Duodenal mucosa (tissue), 2 donors: ENCODE results near the gene DNASE1L2.

Source experiments
- H3K27ac ChIP-seq: one replicate; pipeline ENCODE4 v1.7.0; 2013; ENCODE audit warnings: low read depth, low read length
- H3K27me3 ChIP-seq, 2 donors: one replicate each; pipeline ENCODE4 v1.7.0; 2013; ENCODE audit warnings: low read length in 2 of 2, control low read depth in 1 of 2; ENCODE audit not compliant: insufficient read depth in 2 of 2, control insufficient read depth in 1 of 2
- H3K36me3 ChIP-seq, 2 donors: one replicate each; pipeline ENCODE4 v1.7.0; 2013; ENCODE audit warnings: low read length in 2 of 2, control low read depth in 1 of 2; ENCODE audit not compliant: insufficient read depth in 2 of 2, control insufficient read depth in 1 of 2
- H3K4me1 ChIP-seq, 2 donors: one replicate each; pipeline ENCODE4 v1.7.0; 2013; ENCODE audit warnings: low read length in 2 of 2, control low read depth in 1 of 2; ENCODE audit not compliant: insufficient read depth in 2 of 2, control insufficient read depth in 1 of 2
- H3K4me3 ChIP-seq, 2 donors: one replicate each; pipeline ENCODE4 v1.7.0; 2013; ENCODE audit warnings: low read length in 2 of 2, low read depth in 1 of 2
- H3K9ac ChIP-seq, 2 donors: one replicate each; pipeline ENCODE4 v1.7.0; 2013; ENCODE audit warnings: low read length in 2 of 2, low read depth in 1 of 2
- H3K9me3 ChIP-seq, 2 donors: one replicate each; pipeline ENCODE4 v1.7.0; 2013; ENCODE audit warnings: low read length in 2 of 2, control low read depth in 1 of 2; ENCODE audit not compliant: control insufficient read depth in 1 of 2

The DNASE1L2 gene

DNA sequence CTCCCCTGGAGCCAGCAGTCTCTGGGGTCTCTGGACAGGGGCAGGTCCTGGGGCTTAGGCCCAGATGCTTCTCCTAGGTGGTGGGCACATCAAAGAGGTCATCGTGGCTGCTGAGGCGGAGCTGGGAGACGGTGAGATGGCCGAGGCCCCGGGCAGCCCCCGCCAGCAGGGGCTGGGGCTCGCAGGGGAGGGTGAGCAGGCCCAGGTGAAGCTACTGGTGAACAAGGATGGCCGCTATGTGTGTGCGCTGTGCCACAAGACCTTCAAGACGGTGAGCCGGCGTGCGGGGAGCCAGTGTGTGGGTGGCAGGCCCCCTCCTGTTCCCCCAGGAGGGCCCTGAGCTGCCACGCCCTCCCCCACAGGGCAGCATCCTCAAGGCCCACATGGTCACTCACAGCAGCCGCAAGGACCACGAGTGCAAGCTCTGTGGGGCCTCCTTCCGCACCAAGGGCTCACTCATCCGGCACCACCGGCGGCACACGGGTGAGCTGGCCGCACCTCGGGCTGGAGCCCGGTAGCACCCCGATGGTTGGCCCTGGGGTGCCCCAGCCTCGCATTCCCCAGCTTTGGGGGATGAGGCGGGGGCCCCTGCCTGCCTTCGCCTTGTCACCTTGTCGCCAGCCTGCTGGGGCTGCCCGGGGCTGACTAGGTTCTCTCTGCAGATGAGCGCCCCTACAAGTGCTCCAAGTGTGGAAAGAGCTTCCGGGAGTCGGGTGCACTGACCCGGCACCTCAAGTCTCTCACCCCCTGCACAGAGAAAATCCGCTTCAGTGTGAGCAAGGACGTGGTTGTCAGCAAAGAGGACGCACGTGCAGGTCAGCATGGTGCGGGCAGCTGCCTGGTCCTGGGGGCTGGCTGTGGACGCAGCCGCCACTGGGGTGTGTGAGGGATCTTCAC, 3.9 kb upstream of the DNASE1L2 start:
- H3K9ac ChIP-seq, result no peak overlapping the region
- H3K9me3 ChIP-seq, result no peaks in the 10 kb centered on the region
- H3K27ac ChIP-seq, result no peak overlapping the region
- no peak overlapping the region for H3K4me3 ChIP-seq
- peaks cover 22 to 68% of the 10 kb centered on the region in 2 donors for H3K36me3 ChIP-seq
- peaks cover 5 to 7% of the 10 kb centered on the region in 2 donors for H3K27me3 ChIP-seq
- H3K4me1 ChIP-seq, result peaks cover 0 to 9% of the 10 kb centered on the region in 2 donors

- Histone ChIP-seq H3K4me1 (peaks cover 0 to 17% of the 10 kb centered on the region in 2 donors), H3K4me3 (no peak overlapping the region)
These were observed 3.0 kb upstream of the DNASE1L2 start for GRCh38 chr16:2233046-2233775.

GRCh38 chr16:2233872-2234812, 2.1 kb upstream of the DNASE1L2 start:
- peaks cover 16% of the 10 kb centered on the region in 2 donors for H3K27me3 ChIP-seq
- peaks cover 17 to 58% of the 10 kb centered on the region in 2 donors for H3K36me3 ChIP-seq
- H3K27ac ChIP-seq, result no peak overlapping the region

More at GRCh38 chr16:2233046-2233775, 3.0 kb upstream of the DNASE1L2 start:
- peaks cover 22 to 68% of the 10 kb centered on the region in 2 donors for H3K36me3 ChIP-seq
- H3K27me3 ChIP-seq, result peaks cover 12 to 14% of the 10 kb centered on the region in 2 donors
- no peak overlapping the region for H3K27ac ChIP-seq
- no peaks in the 10 kb centered on the region for H3K9me3 ChIP-seq
- H3K9ac ChIP-seq, result no peak overlapping the region

GRCh38 chr16:2234813-2235170, 1.5 kb upstream of the DNASE1L2 start:
- no peak overlapping the region for H3K9ac ChIP-seq
- H3K4me3 ChIP-seq, result no peak overlapping the region
- peaks cover 0 to 17% of the 10 kb centered on the region in 2 donors for H3K4me1 ChIP-seq
- H3K27me3 ChIP-seq, result peaks cover 16% of the 10 kb centered on the region in 2 donors
- peaks cover 11 to 52% of the 10 kb centered on the region in 2 donors for H3K36me3 ChIP-seq
- no peaks in the 10 kb centered on the region for H3K9me3 ChIP-seq
- H3K27ac ChIP-seq, result no peak overlapping the region

More at GRCh38 chr16:2233872-2234812, 2.1 kb upstream of the DNASE1L2 start:
- Histone ChIP-seq H3K4me1 (peaks cover 0 to 17% of the 10 kb centered on the region in 2 donors), H3K4me3 (no peak overlapping the region), H3K9ac (no peak overlapping the region), H3K9me3 (no peaks in the 10 kb centered on the region)

DNA sequence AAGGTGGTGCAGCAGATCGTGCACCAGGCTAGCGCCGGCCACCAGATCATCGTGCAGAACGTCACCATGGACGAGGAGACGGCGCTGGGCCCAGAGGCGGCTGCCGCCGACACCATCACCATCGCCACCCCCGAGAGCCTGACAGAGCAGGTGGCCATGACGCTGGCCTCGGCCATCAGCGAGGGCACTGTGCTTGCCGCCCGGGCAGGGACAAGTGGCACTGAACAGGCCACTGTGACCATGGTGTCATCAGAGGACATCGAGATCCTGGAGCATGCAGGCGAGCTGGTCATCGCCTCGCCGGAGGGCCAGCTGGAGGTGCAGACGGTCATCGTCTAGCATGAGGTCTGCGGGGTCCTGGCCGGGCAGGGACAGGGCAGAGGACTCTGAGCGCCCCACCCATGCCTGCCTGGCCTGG, 1.0 kb upstream of the DNASE1L2 start:
- peaks cover 0 to 17% of the 10 kb centered on the region in 2 donors for H3K4me1 ChIP-seq
- peaks cover 11 to 47% of the 10 kb centered on the region in 2 donors for H3K36me3 ChIP-seq
- peaks cover 16% of the 10 kb centered on the region in 2 donors for H3K27me3 ChIP-seq
- H3K9me3 ChIP-seq, result no peaks in the 10 kb centered on the region
- H3K4me3 ChIP-seq, result no peak overlapping the region
- H3K9ac ChIP-seq, result no peak overlapping the region
- H3K27ac ChIP-seq, result no peak overlapping the region

- Histone ChIP-seq H3K27me3 (peaks cover 16% of the 10 kb centered on the region in 2 donors), H3K4me1 (peaks cover 0 to 17% of the 10 kb centered on the region in 2 donors), H3K9ac (no peak overlapping the region), H3K27ac (no peak overlapping the region), H3K36me3 (peaks cover 11 to 47% of the 10 kb centered on the region in 2 donors), H3K4me3 (no peak overlapping the region), H3K9me3 (no peaks in the 10 kb centered on the region)
These were observed 428 bp upstream of the DNASE1L2 start for GRCh38 chr16:2235695-2236336.

DNA sequence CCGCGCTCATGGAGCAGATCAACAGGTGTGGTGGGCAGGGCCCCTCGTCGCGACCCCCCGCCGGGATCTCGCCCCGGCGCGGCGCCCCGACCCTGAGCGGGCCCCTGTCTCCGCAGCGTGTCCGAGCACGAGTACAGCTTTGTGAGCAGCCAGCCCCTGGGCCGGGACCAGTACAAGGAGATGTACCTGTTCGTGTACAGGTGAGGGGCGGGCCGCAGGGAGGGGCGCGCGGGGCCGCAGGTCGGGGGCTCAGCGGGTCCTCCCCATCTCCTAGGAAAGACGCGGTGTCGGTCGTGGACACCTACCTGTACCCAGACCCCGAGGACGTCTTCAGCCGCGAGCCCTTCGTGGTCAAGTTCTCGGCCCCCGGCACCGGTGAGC, 848 bp downstream of the DNASE1L2 start:
- Histone ChIP-seq H3K36me3 (peaks cover 7 to 36% of the 10 kb centered on the region in 2 donors), H3K4me3 (no peak overlapping the region), H3K4me1 (peaks cover 0 to 17% of the 10 kb centered on the region in 2 donors), H3K27ac (no peak overlapping the region), H3K27me3 (peaks cover 16% of the 10 kb centered on the region in 2 donors), H3K9me3 (no peaks in the 10 kb centered on the region), H3K9ac (no peak overlapping the region)

DNA sequence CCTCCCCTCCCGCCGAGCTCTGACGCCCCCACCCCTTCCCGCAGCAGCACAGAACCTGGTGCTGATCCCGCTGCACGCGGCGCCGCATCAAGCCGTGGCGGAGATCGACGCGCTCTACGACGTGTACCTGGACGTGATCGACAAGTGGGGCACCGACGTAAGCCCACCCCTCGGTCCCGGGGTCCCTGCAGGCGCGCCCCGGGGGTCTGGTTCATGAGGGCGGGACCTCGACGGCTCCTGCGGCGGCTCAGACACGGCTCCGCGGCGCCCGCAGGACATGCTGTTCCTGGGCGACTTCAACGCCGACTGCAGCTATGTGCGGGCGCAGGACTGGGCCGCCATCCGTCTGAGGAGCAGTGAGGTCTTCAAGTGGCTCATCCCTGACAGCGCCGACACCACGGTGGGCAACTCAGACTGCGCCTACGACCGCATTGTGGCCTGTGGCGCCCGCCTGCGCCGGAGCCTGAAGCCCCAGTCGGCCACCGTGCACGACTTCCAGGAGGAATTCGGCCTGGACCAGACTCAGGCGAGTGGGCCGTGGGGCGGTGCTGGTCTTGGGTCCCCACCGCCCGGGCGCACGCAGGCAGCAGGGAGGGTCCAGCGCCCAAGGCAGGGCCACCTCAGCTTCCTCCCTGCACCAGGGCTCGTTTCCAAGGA, 1.4 kb downstream of the DNASE1L2 start:
- Histone ChIP-seq H3K9ac (no peak overlapping the region), H3K9me3 (no peaks in the 10 kb centered on the region), H3K4me3 (no peak overlapping the region), H3K4me1 (peaks cover 0 to 17% of the 10 kb centered on the region in 2 donors), H3K27ac (no peak overlapping the region), H3K36me3 (peaks cover 10 to 36% of the 10 kb centered on the region in 2 donors), H3K27me3 (peaks cover 16% of the 10 kb centered on the region in 2 donors)
